Tibial nerve (tissue), 4 donors: ENCODE results near the gene STIM2. TPM values are rescaled to one million over a fixed set of nuclear protein-coding genes. Genes with fewer than 3 reads are reported as not detected.

Experiments
- DNase-seq, 2 donors: peaks; one replicate each; pipeline ENCODE4 v3.0.0-alpha.2; 2019; ENCODE audit warnings: low spot score in 2 of 2
- H3K27ac ChIP-seq, 4 donors: fragments of 200-600 bp; sonication (generic) in 3 of 4; one replicate each; pipeline ENCODE4 v1.5.1; 2017 to 2019; ENCODE audit warnings: mild to moderate bottlenecking in 1 of 4
- H3K27me3 ChIP-seq, 2 donors: fragments of 200-600 bp; sonication (generic) in 1 of 2; one replicate each; pipeline versions ENCODE4 v1.5.1 to v1.6.0; 2017 to 2019
- H3K36me3 ChIP-seq, 3 donors: fragments of 200-600 bp; sonication (generic); one replicate each; pipeline ENCODE4 v1.5.1; 2018 to 2019
- H3K4me1 ChIP-seq, 4 donors: fragments of 200-600 bp; sonication (generic) in 3 of 4; one replicate each; pipeline ENCODE4 v1.5.1; 2017 to 2019
- H3K4me3 ChIP-seq, 4 donors: fragments of 200-600 bp; sonication (generic) in 3 of 4; one replicate each; pipeline ENCODE4 v1.5.1; 2017 to 2019; ENCODE audit warnings: mild to moderate bottlenecking in 1 of 4, moderate library complexity in 1 of 4
- H3K9me3 ChIP-seq, 4 donors: fragments of 200-600 bp; sonication (generic) in 3 of 4; one replicate each; pipeline ENCODE4 v1.5.1; 2017 to 2019
- EP300 ChIP-seq, 2 donors: sonication (generic); formaldehyde crosslinking; IDR thresholded peaks; one replicate each; pipeline ENCODE4 v1.6.1; 2017; ENCODE audit warnings: antibody characterized with exemption in 2 of 2, mild to moderate bottlenecking in 1 of 2
- POLR2A ChIP-seq, 2 donors: fragments of 450-650 bp; IDR thresholded peaks; one replicate each; pipeline ENCODE4 v1.6.1; 2017; ENCODE audit warnings: antibody characterized with exemption in 2 of 2, mild to moderate bottlenecking in 2 of 2, moderate library complexity in 2 of 2
- WGBS, 2 donors: methylation state at CpG; one replicate each; pipeline ENCODE4 v1.1.5; 2018; 5-methylcytosine and 5-hydroxymethylcytosine counted together
- total RNA-seq, 4 donors: library from RNA; depleted of rRNA; stranded (reverse); fragments of >200 nt; gene quantifications; one replicate each; pipeline ENCODE4 v1.1.0, GENCODE V29; 2016

Gene STIM2
- total RNA-seq, 4 donors from 2014 or later: 20.1 to 26.2 (median 21.8) TPM

- H3K4me1 ChIP-seq: no peaks in the 10 kb centered on the region
- H3K27ac ChIP-seq: no peak overlapping the region
- no peaks in the 10 kb centered on the region for H3K9me3 ChIP-seq
- H3K36me3 ChIP-seq: no peaks in the 10 kb centered on the region
- no peaks in the 10 kb centered on the region for H3K27me3 ChIP-seq
- no peak overlapping the region for H3K4me3 ChIP-seq
- no peak for DNase-seq
- WGBS, 2 donors: 86 to 87% methylated on average over 14 of the region's 14 CpGs
- peak in 1 of 2 donors; percentile 33 for TF ChIP-seq EP300 (IDR thresholded peaks at IDR 0.05)
- TF ChIP-seq POLR2A (IDR thresholded peaks at IDR 0.05): no peak
Observed at GRCh38 chr4:27068151-27068867, 207.7 kb downstream of the STIM2 start.
